ENCODE data around the gene UQCR11.

The UQCR11 gene

GRCh38 chr19:1629256-1629808 is 24.1 kb upstream of the UQCR11 start:
- TF ChIP-seq CTCF (IDR thresholded peaks at IDR 0.05) (no peak), ZFX (IDR thresholded peaks at IDR 0.05; ENCODE audit: borderline replicate concordance) (no peak)
- no peak overlapping the region for H3K27ac ChIP-seq

GRCh38 chr19:1627194-1627593 is 21.9 kb upstream of the UQCR11 start:
- TF ChIP-seq CTCF (IDR thresholded peaks at IDR 0.05) (no peak), ZFX (IDR thresholded peaks at IDR 0.05; ENCODE audit: borderline replicate concordance) (no peak)
- no peak overlapping the region for H3K27ac ChIP-seq

GRCh38 chr19:1626417-1627010 is 21.3 kb upstream of the UQCR11 start:
- TF ChIP-seq ZFX (IDR thresholded peaks at IDR 0.05; ENCODE audit: borderline replicate concordance) (no peak), CTCF (IDR thresholded peaks at IDR 0.05) (no peak)
- no peak overlapping the region for H3K27ac ChIP-seq

- TF ChIP-seq ZFX (IDR thresholded peaks at IDR 0.05; ENCODE audit: borderline replicate concordance) (no peak), CTCF (IDR thresholded peaks at IDR 0.05) (peak; percentile 77)
- no peak overlapping the region for H3K27ac ChIP-seq
Observed at GRCh38 chr19:1624458-1624857, 19.2 kb upstream of the UQCR11 start.

GRCh38 chr19:1622541-1622940 is 17.3 kb upstream of the UQCR11 start:
- no peak overlapping the region for H3K27ac ChIP-seq
- TF ChIP-seq CTCF (IDR thresholded peaks at IDR 0.05) = no peak
- no peak for TF ChIP-seq ZFX (IDR thresholded peaks at IDR 0.05; ENCODE audit: borderline replicate concordance)

GRCh38 chr19:1622007-1622406 is 16.7 kb upstream of the UQCR11 start:
- H3K27ac ChIP-seq = no peak overlapping the region
- no peak for TF ChIP-seq ZFX (IDR thresholded peaks at IDR 0.05; ENCODE audit: borderline replicate concordance)
- TF ChIP-seq CTCF (IDR thresholded peaks at IDR 0.05) = no peak

- TF ChIP-seq ZFX (IDR thresholded peaks at IDR 0.05; ENCODE audit: borderline replicate concordance) (no peak), CTCF (IDR thresholded peaks at IDR 0.05) (no peak)
- H3K27ac ChIP-seq = no peak overlapping the region
Observed at GRCh38 chr19:1621574-1621973, 16.3 kb upstream of the UQCR11 start.

Data from 22Rv1 (cell line).